Measurements from ENCODE around the gene GPR85.

DNA sequence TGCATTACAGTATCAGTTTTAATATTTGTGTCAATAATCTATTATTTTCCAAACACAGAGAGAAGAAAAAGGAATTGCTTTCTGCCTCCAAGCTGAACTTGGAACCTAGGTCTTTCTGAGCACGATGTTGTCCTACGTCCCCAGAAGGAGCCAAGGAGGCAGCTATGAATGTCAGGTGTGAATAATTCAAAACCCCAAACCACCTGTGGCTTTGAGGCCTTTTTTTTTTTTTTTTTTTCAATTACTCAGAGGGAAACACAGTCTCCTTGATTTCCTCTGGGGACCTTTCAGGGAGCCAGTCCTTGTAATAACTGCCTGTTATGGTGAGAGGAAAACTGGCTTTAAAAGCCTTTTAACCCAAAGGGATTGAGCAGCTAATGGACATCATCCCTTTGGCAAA lies 8.3 kb downstream of the GPR85 start:
- TF ChIP-seq, protein P1, sequence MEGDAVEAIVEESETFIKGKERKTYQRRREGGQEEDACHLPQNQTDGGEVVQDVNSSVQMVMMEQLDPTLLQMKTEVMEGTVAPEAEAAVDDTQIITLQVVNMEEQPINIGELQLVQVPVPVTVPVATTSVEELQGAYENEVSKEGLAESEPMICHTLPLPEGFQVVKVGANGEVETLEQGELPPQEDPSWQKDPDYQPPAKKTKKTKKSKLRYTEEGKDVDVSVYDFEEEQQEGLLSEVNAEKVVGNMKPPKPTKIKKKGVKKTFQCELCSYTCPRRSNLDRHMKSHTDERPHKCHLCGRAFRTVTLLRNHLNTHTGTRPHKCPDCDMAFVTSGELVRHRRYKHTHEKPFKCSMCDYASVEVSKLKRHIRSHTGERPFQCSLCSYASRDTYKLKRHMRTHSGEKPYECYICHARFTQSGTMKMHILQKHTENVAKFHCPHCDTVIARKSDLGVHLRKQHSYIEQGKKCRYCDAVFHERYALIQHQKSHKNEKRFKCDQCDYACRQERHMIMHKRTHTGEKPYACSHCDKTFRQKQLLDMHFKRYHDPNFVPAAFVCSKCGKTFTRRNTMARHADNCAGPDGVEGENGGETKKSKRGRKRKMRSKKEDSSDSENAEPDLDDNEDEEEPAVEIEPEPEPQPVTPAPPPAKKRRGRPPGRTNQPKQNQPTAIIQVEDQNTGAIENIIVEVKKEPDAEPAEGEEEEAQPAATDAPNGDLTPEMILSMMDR (IDR thresholded peaks at IDR 0.05; ENCODE audit: borderline replicate concordance, extremely low read depth, low read length, poor library complexity, severe bottlenecking), result no peak
- TF ChIP-seq EZH2 (IDR thresholded peaks at IDR 0.05; ENCODE audit: borderline replicate concordance, low read depth, low read length, severe bottlenecking), result no peak
